Fibroblast of gingiva (primary cell): Measurements from ENCODE around the gene ITLN2.
"Not testable (repeated sequence)": the region's sequence is repeated elsewhere in the genome, so short reads cannot be mapped to it uniquely, and the experiment has no call there.

Source experiments
- DNase-seq: peaks from one replicate; pipeline ENCODE4 v3.0.0-alpha.2; 2011; ENCODE audit warnings: low read depth

The ITLN2 gene

DNA sequence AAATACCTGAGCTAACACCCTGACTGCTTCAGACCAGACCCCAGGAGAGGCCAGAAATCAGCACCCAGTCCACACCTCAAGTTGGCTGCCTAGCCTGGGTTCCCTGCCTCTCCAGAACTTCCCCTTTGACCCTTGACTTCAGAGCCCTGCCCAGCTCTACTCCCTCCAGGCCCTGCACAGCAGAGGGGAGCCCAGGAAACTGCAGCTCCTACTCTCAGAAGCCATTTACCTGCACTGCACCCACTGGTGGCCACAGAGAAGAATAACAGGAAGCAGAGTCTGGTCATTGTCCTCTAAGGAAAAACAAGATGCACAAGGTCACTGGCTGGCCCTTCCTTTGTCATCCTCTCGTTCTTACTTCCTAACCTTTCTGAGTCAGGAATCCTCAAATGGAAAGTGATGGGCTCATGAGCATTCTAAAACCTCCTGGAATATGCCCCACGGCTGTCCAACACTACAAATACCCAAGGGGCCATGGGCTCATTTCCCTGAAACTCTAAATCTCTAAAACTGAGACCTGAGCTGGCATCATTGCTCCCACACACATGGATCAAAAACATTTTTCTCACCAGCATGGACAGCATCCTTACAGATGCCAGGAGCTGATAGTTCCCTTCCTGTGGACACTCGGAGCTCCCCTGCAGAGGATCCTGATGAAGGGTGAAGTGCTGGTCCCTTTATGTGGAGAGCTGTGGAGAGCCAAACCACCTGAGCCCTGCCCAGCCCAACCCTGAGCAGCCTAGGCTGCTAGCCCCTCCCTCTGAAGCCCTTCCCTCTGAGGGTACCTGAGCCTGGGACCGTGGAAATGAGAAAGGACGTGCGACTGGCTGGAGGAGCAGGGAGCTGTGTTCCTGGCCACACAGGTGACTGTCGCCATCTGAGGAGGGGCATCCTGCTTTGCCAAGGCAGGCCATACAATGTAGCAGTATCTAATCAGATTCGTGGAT, at the start of gene ITLN2:
TSS of gene ITLN2 (minus strand) at position 652 of the 947 bp plus-strand sequence. CDS start at position 584, 68 bp downstream.
- no peak for DNase-seq

DNA sequence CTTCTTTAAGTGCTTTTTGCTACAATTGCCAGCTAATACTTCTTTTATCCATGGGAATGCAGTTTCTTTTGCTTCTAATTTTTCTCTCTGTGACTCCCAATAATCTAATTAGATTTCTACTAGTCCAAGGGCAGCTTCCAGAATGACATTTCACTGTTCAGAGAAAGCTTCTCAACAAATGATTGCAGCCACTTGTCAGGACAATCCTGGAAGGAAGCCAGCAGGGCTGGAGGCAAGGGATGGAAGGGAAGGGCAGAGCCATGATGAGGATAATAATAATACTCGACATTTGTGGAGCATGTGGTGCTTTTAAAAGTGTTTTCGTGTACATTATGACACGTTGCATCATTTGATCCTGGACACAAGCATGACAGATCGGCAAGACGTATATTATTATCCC, 46.9 kb upstream of the ITLN2 start:
- DNase-seq = no peak

GRCh38 chr1:161000736-161001480, 46.3 kb upstream of the ITLN2 start:
- DNase-seq = no peak

DNA sequence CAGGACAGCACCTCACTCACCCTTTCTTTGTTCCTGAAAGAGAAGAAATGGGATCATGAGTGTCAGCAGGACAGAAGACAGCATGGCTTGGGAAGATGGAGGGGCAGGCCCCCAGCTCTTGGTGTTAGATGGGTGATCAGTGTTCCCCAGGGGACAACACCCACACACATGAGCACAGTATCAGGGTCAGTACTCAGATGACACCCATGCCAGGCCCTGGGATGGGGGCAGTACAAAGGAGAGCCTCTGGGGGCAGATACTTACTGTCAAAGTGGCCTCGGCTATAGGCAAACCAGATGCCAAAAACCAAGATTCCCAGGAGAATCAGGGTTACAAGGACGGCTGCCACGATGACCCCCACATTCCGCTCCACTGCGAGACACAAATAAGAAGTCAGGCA, 44.8 kb upstream of the ITLN2 start:
- no peak for DNase-seq

- peak; percentile 42 for DNase-seq
Measured at GRCh38 chr1:160997323-160998038, 42.9 kb upstream of the ITLN2 start.

DNA sequence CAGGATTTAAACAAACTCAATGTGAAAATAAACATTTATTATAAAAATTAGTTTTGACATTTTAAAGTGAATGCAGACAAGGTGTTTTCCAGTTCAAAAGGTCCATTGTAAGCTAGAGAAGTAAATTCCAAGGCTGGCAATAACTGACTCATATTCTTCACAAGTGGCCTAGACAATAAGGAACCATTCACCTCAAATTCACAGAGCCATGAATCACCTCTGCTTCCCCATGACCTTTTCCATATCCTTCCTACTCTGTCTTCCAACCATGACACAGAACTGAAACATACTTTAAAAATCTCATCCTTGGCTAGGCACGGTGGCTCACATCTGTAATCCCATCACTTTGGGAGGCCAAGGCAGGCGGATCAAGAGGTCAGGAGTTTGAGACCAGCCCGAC, 41.6 kb upstream of the ITLN2 start:
- DNase-seq = no peak

- DNase-seq = peak; percentile 78
Measured at GRCh38 chr1:160993544-160994193, 39.1 kb upstream of the ITLN2 start.

- DNase-seq = not testable (repeated sequence)
Measured at GRCh38 chr1:160992036-160992435, 37.4 kb upstream of the ITLN2 start.

GRCh38 chr1:160987359-160988050, 32.9 kb upstream of the ITLN2 start:
- DNase-seq = no peak

DNA sequence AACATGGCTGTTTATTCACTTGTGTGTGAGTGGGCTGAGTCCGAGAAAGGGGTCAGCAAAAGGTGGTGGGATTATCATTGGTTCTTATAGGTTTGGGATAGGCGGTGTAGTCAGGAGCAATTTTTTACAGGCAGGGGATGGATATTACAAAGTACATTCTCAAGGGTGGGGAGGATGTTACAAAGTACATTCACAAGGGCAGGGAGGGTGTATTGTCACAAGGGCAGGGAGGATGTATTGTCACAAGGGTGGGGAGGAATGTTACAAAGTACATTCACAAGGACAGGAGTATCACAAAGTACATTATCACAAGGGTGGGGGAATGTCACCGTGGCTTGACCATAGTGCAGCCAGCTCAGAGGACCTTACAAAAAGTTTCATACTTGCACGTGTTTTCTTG, 31.1 kb upstream of the ITLN2 start:
- no peak for DNase-seq

DNA sequence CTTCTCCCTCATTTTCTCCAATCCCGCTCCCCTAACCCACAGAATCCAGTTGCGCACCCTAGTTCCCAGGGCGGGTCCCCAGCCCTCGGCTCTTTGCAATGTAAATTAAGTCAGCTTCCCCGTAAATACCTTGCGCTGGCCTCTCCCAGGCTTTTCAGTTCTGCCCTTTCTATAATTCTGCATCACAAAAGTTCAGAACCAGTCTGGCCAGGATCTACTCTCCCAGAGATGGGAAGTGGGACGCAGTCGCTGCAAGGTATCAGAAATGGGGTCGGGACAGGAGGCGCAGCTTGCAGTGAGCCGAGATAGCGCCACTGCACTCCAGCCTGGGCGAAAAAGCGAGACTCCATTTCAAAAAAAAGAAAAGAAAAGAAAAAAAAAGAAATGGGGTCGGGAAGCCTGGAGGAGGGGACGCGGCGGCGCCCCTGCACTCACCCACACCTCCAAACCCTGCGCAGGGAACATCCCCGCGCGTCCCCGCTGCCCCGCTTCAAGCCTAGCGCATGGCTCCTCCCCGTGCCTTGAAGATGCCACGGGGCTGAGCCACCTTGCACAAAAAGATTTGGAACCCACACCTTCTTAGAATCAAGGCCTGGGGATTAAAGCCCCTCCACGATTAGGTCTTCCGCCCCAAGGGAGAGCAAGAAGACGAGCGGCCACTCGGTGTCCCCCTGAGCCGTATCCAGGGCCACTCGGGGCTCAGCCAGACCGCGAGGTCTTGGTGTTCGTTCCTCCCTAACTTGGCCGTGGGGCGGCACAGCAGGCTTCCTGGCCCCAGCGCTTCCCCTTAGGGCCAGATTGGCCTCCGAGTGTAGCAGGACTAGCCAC, 27.2 kb upstream of the ITLN2 start:
- no peak for DNase-seq

GRCh38 chr1:160979286-160979685, 24.7 kb upstream of the ITLN2 start:
- DNase-seq = no peak

GRCh38 chr1:160978510-160978927, 23.9 kb upstream of the ITLN2 start:
- DNase-seq = no peak

GRCh38 chr1:160975026-160975425, 20.4 kb upstream of the ITLN2 start:
- no peak for DNase-seq

- no peak for DNase-seq
Measured at GRCh38 chr1:160973491-160973890, 18.9 kb upstream of the ITLN2 start.

GRCh38 chr1:160972939-160973338, 18.3 kb upstream of the ITLN2 start:
- no peak for DNase-seq

DNA sequence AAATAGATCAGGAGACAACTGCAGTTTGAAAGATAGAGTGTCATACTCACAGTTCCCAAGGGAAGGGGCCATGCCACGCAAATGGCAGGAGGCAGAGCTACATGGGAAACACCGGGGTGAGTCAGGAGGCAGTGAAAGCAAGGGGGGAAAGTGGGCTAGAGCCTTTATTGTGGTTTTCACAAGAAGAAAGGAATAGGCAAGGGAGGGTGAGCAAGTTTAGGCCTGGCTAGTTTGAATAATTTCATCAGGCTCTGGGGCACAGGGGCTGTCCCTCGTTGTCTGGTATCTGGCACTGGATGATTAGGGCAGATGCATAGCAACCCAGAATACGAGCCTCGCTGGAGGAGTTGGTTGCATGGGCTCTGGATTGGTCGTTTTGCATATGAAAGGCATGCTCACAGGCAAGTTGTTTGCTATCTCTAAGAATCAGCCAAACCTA, 17.0 kb upstream of the ITLN2 start:
- no peak for DNase-seq

GRCh38 chr1:160963521-160963920, 8.9 kb upstream of the ITLN2 start:
- no peak for DNase-seq

GRCh38 chr1:160961419-160961818, 6.8 kb upstream of the ITLN2 start:
- DNase-seq = no peak

DNA sequence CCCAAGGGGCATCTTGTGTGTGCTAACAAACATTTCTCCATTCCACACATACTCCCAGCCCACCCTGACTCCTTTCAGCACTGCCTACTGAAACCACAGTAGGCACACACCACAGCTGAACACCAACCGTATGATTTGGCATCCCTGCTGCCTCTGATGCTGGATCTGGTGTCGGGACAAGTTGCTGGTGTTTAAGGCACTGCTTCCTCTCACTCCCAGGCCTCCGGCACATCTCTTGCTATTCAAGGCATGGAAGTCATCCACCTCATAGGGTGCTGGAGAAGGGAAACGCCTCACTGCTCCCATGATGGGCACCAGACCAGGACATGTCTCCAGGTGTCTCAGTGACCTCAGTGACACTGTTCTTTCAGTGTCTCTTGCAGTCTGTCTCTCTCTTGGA, 2.4 kb upstream of the ITLN2 start:
- DNase-seq = no peak
